ENCODE results near the gene MAML2. TPM values are rescaled to one million over a fixed set of nuclear protein-coding genes. Genes with fewer than 3 reads are reported as not detected.

MAML2 gene
- total and polyA plus RNA-seq, 2 of the 8 experiments (the other 6 are each of a cell fraction or from before 2014, with no cell fraction given) = 3.8 to 6.6 TPM

DNA sequence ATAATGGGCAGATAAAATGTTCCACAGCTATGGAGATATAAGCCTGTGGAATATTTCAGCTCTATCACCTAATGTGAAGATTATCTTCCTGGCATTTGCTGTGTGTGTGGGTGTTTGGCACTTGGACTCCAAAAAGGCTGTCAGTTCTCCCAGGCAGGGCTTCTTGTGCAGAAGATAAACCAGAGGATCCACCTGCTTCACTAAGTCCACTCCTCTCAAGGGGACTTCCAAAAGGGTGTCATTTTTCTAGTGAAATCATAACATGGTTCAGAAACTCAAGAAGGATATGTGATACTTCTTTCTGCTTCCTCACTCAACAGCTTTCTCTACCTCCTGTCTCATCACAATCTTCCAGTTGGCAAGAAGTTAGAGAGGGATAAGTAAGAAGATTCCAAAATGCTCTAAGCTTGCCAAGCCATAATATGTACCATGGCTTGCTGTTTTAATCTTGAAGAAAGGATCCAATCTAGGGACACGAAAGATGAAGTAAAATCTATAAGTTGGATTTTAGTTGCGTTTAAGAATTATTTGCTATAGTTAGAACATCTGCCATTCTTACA is 212.9 kb downstream of the MAML2 start:
- Histone ChIP-seq H2BK120ac (replicated peaks; ENCODE audit: low read depth, low read length) (no peak overlapping the region), H3K4me2 (ENCODE audit: insufficient read depth in 1 of 2, low read depth in 2 of 2, low read length in 2 of 2) (no peak overlapping the region), H3K79me1 (ENCODE audit: low read depth, low read length) (no peaks in the 10 kb centered on the region), H3K36me3 (ENCODE audit: control insufficient read depth in 2 of 4, insufficient read depth in 4 of 4, low read length in 3 of 4) (no peaks in the 10 kb centered on the region), H2BK12ac (ENCODE audit: low read depth, low read length) (no peak overlapping the region), H3K4me1 (replicated peaks in 1 of 4; ENCODE audit: control insufficient read depth in 3 of 4, insufficient read depth in 4 of 4, low read length in 3 of 4) (no peaks in the 10 kb centered on the region), H3K79me2 (ENCODE audit: control insufficient read depth in 1 of 2, insufficient read depth in 2 of 2, low read length in 2 of 2) (no peaks in the 10 kb centered on the region), H2BK20ac (ENCODE audit: low read length) (no peak overlapping the region), H3K56ac (replicated peaks; ENCODE audit: insufficient read length, low read depth, low read length) (no peak overlapping the region), H3K9ac (replicated peaks in 1 of 4; ENCODE audit: extremely low read depth in 1 of 4, low read depth in 3 of 4, low read length in 3 of 4) (no peak overlapping the region), H2BK5ac (ENCODE audit: low read depth, low read length) (no peak overlapping the region), H4K5ac (ENCODE audit: insufficient read length, low read depth, low read length) (no peak overlapping the region), H2AK5ac (ENCODE audit: low read depth, low read length) (no peak overlapping the region), H3K27me3 (replicated peaks in 1 of 4; ENCODE audit: control insufficient read depth in 3 of 4, extremely low read depth in 1 of 4, insufficient read depth in 3 of 4, low read length in 3 of 4) (no peaks in the 10 kb centered on the region), H3K27ac (ENCODE audit: low read depth, low read length) (no peak overlapping the region), H4K8ac (ENCODE audit: extremely low read depth, insufficient read depth, low read length) (no peak overlapping the region), H3K14ac (ENCODE audit: insufficient read length) (no peak overlapping the region), H3K9me3 (ENCODE audit: insufficient read depth in 2 of 2, low read depth in 1 of 2, low read length in 1 of 2) (no peaks in the 10 kb centered on the region), H3K23me2 (ENCODE audit: low read depth, low read length) (no peaks in the 10 kb centered on the region), H3K4me3 (ENCODE audit: extremely low read depth in 1 of 4, insufficient read depth in 2 of 4, low read depth in 3 of 4, low read length in 4 of 4) (no peak overlapping the region), H3K4ac (replicated peaks; ENCODE audit: insufficient read length, low read depth, low read length) (no peak overlapping the region), H3K18ac (ENCODE audit: extremely low read depth, low read length) (no peak overlapping the region), H4K91ac (replicated peaks; ENCODE audit: insufficient read length, low read length) (no peak overlapping the region), H4K20me1 (replicated peaks in 1 of 2; ENCODE audit: control insufficient read depth in 1 of 2, insufficient read depth in 2 of 2, low read length in 2 of 2) (no peaks in the 10 kb centered on the region), H2BK15ac (ENCODE audit: low read length) (no peak overlapping the region), H2AFZ (ENCODE audit: low read length) (no peak overlapping the region), H3K23ac (ENCODE audit: insufficient read length) (no peak overlapping the region)
- no peak for FAIRE-seq
- POLR2A ChIA-PET (ENCODE audit: partially characterized antibody) = no interaction called here
- CTCF ChIA-PET (ENCODE audit: partially characterized antibody) = interaction anchor here (0.9 to 1.4 kb wide), 4 partner anchors 8 to 267 kb away, joined by 3 to 4 read pairs (median 3); partner anchors contain the start of gene MAML2
- no peak for DNase-seq (ENCODE audit: low read depth in 1 of 2, low spot score in 2 of 2)
- whole genome bisulfite sequencing, 2 experiments (ENCODE audit: extremely low coverage in 1 of 2, insufficient coverage in 1 of 2, insufficient read length in 1 of 2, insufficient replicate concordance in 2 of 2, low coverage in 1 of 2, low lambda C conversion rate in 2 of 2, missing lambda C conversion rate in 1 of 2) = 90% methylated on average over 2 of the region's 2 CpGs; no CpG with 5 or more reads in 1 of the 2 experiments
- TF ChIP-seq BRCA1 (IDR thresholded peaks at IDR 0.05; ENCODE audit: low read depth, low read length) = no peak
- TF ChIP-seq POLR2AphosphoS5 (IDR thresholded peaks at IDR 0.05; ENCODE audit: low read depth, low read length) = no peak
- no peak for TF ChIP-seq NANOG (IDR thresholded peaks at IDR 0.05; ENCODE audit: insufficient read depth, low read depth, low read length, poor library complexity, severe bottlenecking)
- TF ChIP-seq FOSL1 (IDR thresholded peaks at IDR 0.05; ENCODE audit: insufficient read depth, low read depth, low read length) = no peak
- no peak for TF ChIP-seq BACH1 (IDR thresholded peaks at IDR 0.05; ENCODE audit: low read length)
- TF ChIP-seq GTF2F1 (IDR thresholded peaks at IDR 0.05; ENCODE audit: borderline replicate concordance, low read depth, low read length) = no peak
- no peak for TF ChIP-seq MAFK (IDR thresholded peaks at IDR 0.05; ENCODE audit: low read depth, low read length)
- no peak for TF ChIP-seq EGR1 (IDR thresholded peaks at IDR 0.05; ENCODE audit: borderline replicate concordance, low read depth, low read length)
- no peak for TF ChIP-seq ASH2L (IDR thresholded peaks at IDR 0.05; ENCODE audit: low read length)
- no peak for TF ChIP-seq RFX5 (IDR thresholded peaks at IDR 0.05; ENCODE audit: borderline replicate concordance, low read depth, low read length)
- TF ChIP-seq RBBP5 (IDR thresholded peaks at IDR 0.05; ENCODE audit: borderline replicate concordance, low read depth, low read length) = no peak
- no peak for TF ChIP-seq CHD2 (IDR thresholded peaks at IDR 0.05; ENCODE audit: low read length)
- TF ChIP-seq CHD1 (IDR thresholded peaks at IDR 0.05; ENCODE audit: low read depth, low read length) = no peak
- TF ChIP-seq CREB1 (IDR thresholded peaks at IDR 0.05) = no peak
- TF ChIP-seq TAF7 (optimal IDR thresholded peaks at IDR 0.05; ENCODE audit: borderline replicate concordance, low read depth, low read length) = no peak
- TF ChIP-seq TBP (IDR thresholded peaks at IDR 0.05; ENCODE audit: low read depth, low read length) = no peak
